Stimulated activated CD8-positive, alpha-beta memory T cell treated with anti-CD3 and anti-CD28 coated beads, Interleukin-15, amount 100 ng/mL, for 4 hours (primary cell): ENCODE data around the gene TUBA1C.
A peak's percentile ranks its signal among the peaks of the same experiment; 100 is the strongest.
"Not testable (repeated sequence)": the region's sequence is repeated elsewhere in the genome, so short reads cannot be mapped to it uniquely, and the experiment has no call there.

Experiments used
- DNase-seq, 2 donors: peaks; one replicate each; pipeline ENCODE4 v3.0.0-alpha.2; 2020; ENCODE audit warnings: low read depth in 2 of 2

The TUBA1C gene

GRCh38 chr12:49310451-49311000 lies 45.6 kb downstream of the TUBA1C start:
- DNase-seq = not testable (repeated sequence)

DNA sequence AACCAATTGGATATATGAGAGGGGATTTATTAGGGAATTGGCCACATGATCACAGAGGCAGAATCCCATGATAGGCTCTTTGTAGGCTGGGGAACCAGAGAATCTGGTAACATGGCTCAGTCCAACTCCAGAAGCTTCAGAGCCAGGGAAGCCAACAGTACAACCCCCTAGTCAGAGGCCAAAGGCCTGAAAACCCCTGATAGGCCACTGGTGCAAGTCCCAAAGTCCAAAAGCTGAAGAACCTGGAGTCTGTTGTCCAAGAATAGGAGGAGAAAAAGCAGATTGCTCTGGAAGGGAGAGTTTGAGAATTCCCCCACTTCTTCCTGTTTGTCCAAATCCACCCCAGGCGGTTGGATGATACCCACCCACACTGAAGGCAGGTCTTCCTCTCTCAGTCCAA lies 49.9 kb downstream of the TUBA1C start:
- no peak for DNase-seq

- DNase-seq = not testable (repeated sequence)
These were observed 52.2 kb downstream of the TUBA1C start for GRCh38 chr12:49317118-49317517.

- DNase-seq = not testable (repeated sequence)
These were observed 55.7 kb downstream of the TUBA1C start for GRCh38 chr12:49320411-49321103.

GRCh38 chr12:49322367-49322707 lies 57.5 kb downstream of the TUBA1C start:
- no peak for DNase-seq

GRCh38 chr12:49322708-49323523 lies 58.0 kb downstream of the TUBA1C start, which contains the start of gene TROAP:
Gene TROAP (plus strand): TSS chr12:49323255. CDS start chr12:49323609, 354 bp downstream.
- peak; percentile 89 to 95 for DNase-seq

DNA sequence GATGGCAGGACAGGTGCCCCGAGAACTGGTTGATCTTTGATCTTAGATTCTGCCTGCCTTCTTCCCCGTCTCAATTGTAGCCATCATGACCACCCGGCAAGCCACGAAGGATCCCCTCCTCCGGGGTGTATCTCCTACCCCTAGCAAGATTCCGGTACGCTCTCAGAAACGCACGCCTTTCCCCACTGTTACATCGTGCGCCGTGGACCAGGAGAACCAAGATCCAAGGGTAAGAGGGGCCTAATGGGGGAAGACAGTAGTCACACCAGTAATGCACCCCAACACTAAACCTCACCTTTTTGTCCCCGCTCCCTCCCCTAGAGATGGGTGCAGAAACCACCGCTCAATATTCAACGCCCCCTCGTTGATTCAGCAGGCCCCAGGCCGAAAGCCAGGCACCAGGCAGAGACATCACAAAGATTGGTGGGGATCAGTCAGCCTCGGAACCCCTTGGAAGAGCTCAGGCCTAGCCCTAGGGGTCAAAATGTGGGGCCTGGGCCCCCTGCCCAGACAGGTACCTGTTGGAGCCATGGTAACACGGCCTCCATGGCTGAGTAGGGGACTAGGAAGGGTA lies 58.7 kb downstream of the TUBA1C start:
- no peak for DNase-seq
